Measurements from ENCODE around the gene ELP5.

- TF ChIP-seq CTCF (IDR thresholded peaks at IDR 0.05) (no peak), POLR2A (IDR thresholded peaks at IDR 0.05) (no peak)
Measured at GRCh38 chr17:7238420-7239090, 13.5 kb upstream of the ELP5 start.

Data from gastroesophageal sphincter (tissue), 3 donors.